Endometrial microvascular endothelial cells (primary cell): ENCODE results near the gene CCDC167. TPM values are rescaled to one million over a fixed set of nuclear protein-coding genes. Genes with fewer than 3 reads are reported as not detected.

Experiments used
- in situ Hi-C: cut with HindIII; loops from 2 replicates; pipeline ENCODE4 v1.10.0; 2017; ENCODE audit warnings: low sequenced_read_pairs, low pct_unique_long_range_greater_than_20kb; ENCODE audit errors: inconsistent ontology term
- total RNA-seq: library from RNA; depleted of rRNA; stranded (reverse); fragments of >200 nt; gene quantifications from one replicate; pipeline ENCODE4 v1.2.3, GENCODE V29; 2015; ENCODE audit errors: inconsistent ontology term

The CCDC167 gene
- total RNA-seq, 1 donor from 2014 or later = 55.6 TPM

GRCh38 chr6:37531437-37532036 is 31.8 kb upstream of the CCDC167 start:
- in situ Hi-C loops = no loop called here

- in situ Hi-C loops = no loop called here
These were observed 31.3 kb upstream of the CCDC167 start for GRCh38 chr6:37531026-37531425.

- in situ Hi-C loops = no loop called here
These were observed 30.6 kb upstream of the CCDC167 start for GRCh38 chr6:37530297-37530696.

- in situ Hi-C loops = no loop called here
These were observed 28.8 kb upstream of the CCDC167 start for GRCh38 chr6:37528541-37528940.

GRCh38 chr6:37525460-37526357 is 26.0 kb upstream of the CCDC167 start:
- in situ Hi-C loops = no loop called here

- in situ Hi-C loops = no loop called here
These were observed 25.3 kb upstream of the CCDC167 start for GRCh38 chr6:37524970-37525318.

GRCh38 chr6:37524025-37524969 is 24.6 kb upstream of the CCDC167 start:
- in situ Hi-C loops = no loop called here

- in situ Hi-C loops = no loop called here
These were observed 23.7 kb upstream of the CCDC167 start for GRCh38 chr6:37523412-37523811.

GRCh38 chr6:37522836-37523235 is 23.1 kb upstream of the CCDC167 start:
- in situ Hi-C loops = no loop called here

GRCh38 chr6:37521674-37522073 is 22.0 kb upstream of the CCDC167 start:
- in situ Hi-C loops = no loop called here

GRCh38 chr6:37520926-37521325 is 21.2 kb upstream of the CCDC167 start:
- in situ Hi-C loops = no loop called here

GRCh38 chr6:37519461-37519860 is 19.8 kb upstream of the CCDC167 start:
- in situ Hi-C loops = no loop called here

- in situ Hi-C loops = no loop called here
These were observed 18.4 kb upstream of the CCDC167 start for GRCh38 chr6:37518116-37518515.

GRCh38 chr6:37517411-37517812 is 17.7 kb upstream of the CCDC167 start:
- in situ Hi-C loops = no loop called here

GRCh38 chr6:37516920-37517405 is 17.3 kb upstream of the CCDC167 start:
- in situ Hi-C loops = no loop called here

GRCh38 chr6:37516076-37516919 is 16.6 kb upstream of the CCDC167 start:
- in situ Hi-C loops = no loop called here

- in situ Hi-C loops = no loop called here
These were observed 16.0 kb upstream of the CCDC167 start for GRCh38 chr6:37515712-37516075.

GRCh38 chr6:37514837-37515236 is 15.1 kb upstream of the CCDC167 start:
- in situ Hi-C loops = no loop called here
